Esophagus muscularis mucosa (tissue), 4 donors: Measurements from ENCODE around the gene CPNE6. TPM values are rescaled to one million over a fixed set of nuclear protein-coding genes. Genes with fewer than 3 reads are reported as not detected.
A peak's percentile ranks its signal among the peaks of the same experiment; 100 is the strongest.

Experiments used
- DNase-seq: peaks from one replicate; pipeline ENCODE4 v3.0.0-alpha.2; 2017; ENCODE audit errors: extremely low spot score
- H3K27ac ChIP-seq, 4 donors: fragments of 200-600 bp; sonication (generic); replicated peaks in 1 of 4; 1 replicate in 3 of 4; 2 replicates in 1 of 4; pipeline ENCODE4 v1.5.1; 2016 to 2019; ENCODE audit warnings: mild to moderate bottlenecking in 1 of 4
- H3K27me3 ChIP-seq, 4 donors: fragments of 200-600 bp; sonication (generic); one replicate each; pipeline versions ENCODE4 v1.5.1 to v1.6.0; 2016 to 2019
- H3K36me3 ChIP-seq, 4 donors: fragments of 200-600 bp; sonication (generic); one replicate each; pipeline ENCODE4 v1.5.1; 2016 to 2019
- H3K4me1 ChIP-seq, 4 donors: fragments of 200-600 bp; sonication (generic); one replicate each; pipeline ENCODE4 v1.5.1; 2016 to 2019
- H3K4me3 ChIP-seq, 4 donors: fragments of 200-600 bp; sonication (generic); 1 replicate in 2 of 4; 2 replicates in 2 of 4; pipeline ENCODE4 v1.5.1; 2016 to 2019; ENCODE audit warnings: mild to moderate bottlenecking in 4 of 4, moderate library complexity in 1 of 4
- H3K9me3 ChIP-seq, 4 donors: fragments of 200-600 bp; sonication (generic); 1 replicate in 3 of 4; 2 replicates in 1 of 4; pipeline ENCODE4 v1.5.1; 2016 to 2019
- CTCF ChIP-seq, 3 experiments: fragments of 200-600 bp in 2 of 3; fragments of 450-650 bp in 1 of 3; sonication (generic) in 2 of 3; IDR thresholded peaks; one replicate each; pipeline ENCODE4 v1.5.1; 2017 to 2019; ENCODE audit warnings: antibody characterized with exemption in 3 of 3, mild to moderate bottlenecking in 2 of 3, moderate library complexity in 1 of 3
- EP300 ChIP-seq: sonication (generic); formaldehyde crosslinking; IDR thresholded peaks from one replicate; pipeline ENCODE4 v1.6.1; 2017; ENCODE audit warnings: antibody characterized with exemption
- POLR2A ChIP-seq: fragments of 450-650 bp; IDR thresholded peaks from one replicate; pipeline ENCODE4 v1.6.1; 2017; ENCODE audit warnings: antibody characterized with exemption, moderate library complexity, mild to moderate bottlenecking, low read depth
- POLR2AphosphoS5 ChIP-seq, 2 donors: sonication (generic); formaldehyde crosslinking; IDR thresholded peaks; one replicate each; pipeline ENCODE4 v1.6.1; 2017; ENCODE audit warnings: antibody characterized with exemption in 2 of 2
- WGBS: methylation state at CpG from one replicate; pipeline ENCODE4 v1.1.5; 2018; 5-methylcytosine and 5-hydroxymethylcytosine counted together
- intact Hi-C: fragments of 100-400 bp; cut with DNase I; formaldehyde crosslinking; loops from one replicate; pipeline ENCODE4 v1.15.1; 2023
- total RNA-seq, 4 donors: library from RNA; depleted of rRNA; stranded (reverse); fragments of >200 nt; gene quantifications; one replicate each; pipeline versions ENCODE4 v1.1.0 to v1.2.1, GENCODE V29; 2016

The CPNE6 gene
- total RNA-seq, 4 donors from 2014 or later = 0.26 to 0.34 (median 0.33) TPM; not detected in 1

- intact Hi-C loops = no loop called here
- Histone ChIP-seq H3K36me3 (peaks cover 21 to 47% (median 44%) of the 10 kb centered on the region in 4 donors), H3K9me3 (no peaks in the 10 kb centered on the region), H3K4me1 (peaks cover 20 to 23% (median 21%) of the 10 kb centered on the region in 4 donors), H3K4me3 (peak overlapping the region; percentile 63 to 96 (median 67)), H3K27me3 (no peaks in the 10 kb centered on the region), H3K27ac (no peak overlapping the region)
- DNase-seq = no peak
- no peak for TF ChIP-seq EP300
- TF ChIP-seq POLR2AphosphoS5 (IDR thresholded peaks at IDR 0.05) = no peak
- TF ChIP-seq POLR2A = no peak
- TF ChIP-seq CTCF (IDR thresholded peaks at IDR 0.05) = no peak
- 91% methylated on average over 6 of the region's 6 CpGs for WGBS
Measured at GRCh38 chr14:24116128-24116814, 44.9 kb downstream of the CPNE6 start.

- intact Hi-C loops = no loop called here
- Histone ChIP-seq H3K27ac (no peak overlapping the region), H3K9me3 (no peaks in the 10 kb centered on the region), H3K4me1 (peaks cover 20 to 23% (median 21%) of the 10 kb centered on the region in 4 donors), H3K27me3 (no peaks in the 10 kb centered on the region), H3K36me3 (peaks cover 27 to 56% (median 53%) of the 10 kb centered on the region in 4 donors), H3K4me3 (no peak overlapping the region)
- no peak for DNase-seq
- 89% methylated on average over 3 of the region's 6 CpGs for WGBS
- no peak for TF ChIP-seq POLR2AphosphoS5 (IDR thresholded peaks at IDR 0.05)
Measured at GRCh38 chr14:24117179-24117578, 45.8 kb downstream of the CPNE6 start.

- Histone ChIP-seq H3K27me3 (no peaks in the 10 kb centered on the region), H3K27ac (no peak overlapping the region), H3K4me3 (no peak overlapping the region), H3K9me3 (no peaks in the 10 kb centered on the region), H3K36me3 (peaks cover 32 to 77% (median 75%) of the 10 kb centered on the region in 4 donors), H3K4me1 (peaks cover 14 to 18% (median 16%) of the 10 kb centered on the region in 4 donors)
- TF ChIP-seq CTCF (IDR thresholded peaks at IDR 0.05) (no peak), POLR2AphosphoS5 (IDR thresholded peaks at IDR 0.05) (no peak), POLR2A (no peak)
- over 99% methylated on average over 6 of the region's 6 CpGs for WGBS
- intact Hi-C loops = no loop called here
- no peak for DNase-seq
Measured at GRCh38 chr14:24119691-24120090, 48.3 kb downstream of the CPNE6 start.

- TF ChIP-seq CTCF (IDR thresholded peaks at IDR 0.05) (no peak), EP300 (no peak), POLR2AphosphoS5 (IDR thresholded peaks at IDR 0.05) (no peak), POLR2A (no peak)
- intact Hi-C loops = no loop called here
- no peak overlapping the region for H3K4me3 ChIP-seq
- H3K9me3 ChIP-seq = no peaks in the 10 kb centered on the region
- no peak overlapping the region for H3K27ac ChIP-seq
- H3K36me3 ChIP-seq = peaks cover 32 to 78% (median 75%) of the 10 kb centered on the region in 4 donors
- no peaks in the 10 kb centered on the region for H3K27me3 ChIP-seq
- no peak for DNase-seq
- peaks cover 5 to 8% (median 7%) of the 10 kb centered on the region in 4 donors for H3K4me1 ChIP-seq
- WGBS = over 99% methylated on average over 8 of the region's 8 CpGs
Measured at GRCh38 chr14:24121210-24121609, 49.8 kb downstream of the CPNE6 start.

- intact Hi-C loops = no loop called here
- WGBS = 98% methylated on average over 4 of the region's 4 CpGs
- Histone ChIP-seq H3K27ac (no peak overlapping the region), H3K36me3 (peaks cover 32 to 74% (median 67%) of the 10 kb centered on the region in 4 donors), H3K27me3 (no peaks in the 10 kb centered on the region), H3K9me3 (no peaks in the 10 kb centered on the region), H3K4me3 (no peak overlapping the region), H3K4me1 (no peaks in the 10 kb centered on the region)
- DNase-seq = no peak
- no peak for TF ChIP-seq CTCF (IDR thresholded peaks at IDR 0.05)
Measured at GRCh38 chr14:24122416-24122815, 51.1 kb downstream of the CPNE6 start.
